Mucosa of descending colon (tissue), 3 donors: ENCODE measurements around the gene NPAT. TPM values are rescaled to one million over a fixed set of nuclear protein-coding genes. Genes with fewer than 3 reads are reported as not detected.

Source experiments
- ATAC-seq: fragments of 200-7000 bp; cut with Tn5 transposase; one replicate; pipeline ENCODE4 v1.9.1; 2020; ENCODE audit warnings: mild to moderate bottlenecking, moderate library complexity
- DNase-seq, 3 donors: peaks; one replicate each; pipeline ENCODE4 v3.0.0-alpha.2; 2020
- H3K36me3 ChIP-seq: fragments of 200-600 bp; one replicate; pipeline ENCODE4 v1.8.0; 2021; ENCODE audit warnings: low read depth, mild to moderate bottlenecking
- H3K4me1 ChIP-seq: fragments of 200-600 bp; one replicate; pipeline ENCODE4 v1.8.0; 2021; ENCODE audit warnings: low read depth, mild to moderate bottlenecking
- H3K4me3 ChIP-seq: fragments of 200-600 bp; one replicate; pipeline ENCODE4 v1.8.0; 2021; ENCODE audit warnings: mild to moderate bottlenecking
- H3K9me3 ChIP-seq: fragments of 200-600 bp; one replicate; pipeline ENCODE4 v1.8.0; 2021; ENCODE audit warnings: mild to moderate bottlenecking
- intact Hi-C, 2 donors: fragments of 100-400 bp; cut with DNase I in 1 of 2; cut with micrococcal nuclease in 1 of 2; formaldehyde crosslinking; loops; one replicate each; pipeline versions ENCODE4 v1.11.0 to v1.11.1; 2022; cut with DNase I, micrococcal nuclease
- total RNA-seq, 3 donors: library from RNA; stranded (reverse); fragmentation: NEBNext Ultra II Directional in 2 of 3; extraction: Animal tissue kit (Norgen Biotek cat#: 25700) in 2 of 3; gene quantifications; one replicate each; pipeline versions ENCODE4 v1.2.1 to v1.2.4, GENCODE V29; 2021 to 2023
- TF ChIP-seq, protein P1 (sequence below): fragments of 200-600 bp; IDR thresholded peaks from one replicate; pipeline ENCODE4 v1.8.0; 2022; ENCODE audit warnings: antibody characterized with exemption, mild to moderate bottlenecking
- donor health status: DM: no; HTN: no; CAD: no; lungs with moderate emphysema.
- donor health status: DM: no; HTN: no; CAD: no.
- donor health status: DM: no; HTN: yes; CAD: no.

NPAT gene
- total RNA-seq, 3 donors from 2014 or later: 11.1 to 15.8 (median 14.7) TPM

DNA sequence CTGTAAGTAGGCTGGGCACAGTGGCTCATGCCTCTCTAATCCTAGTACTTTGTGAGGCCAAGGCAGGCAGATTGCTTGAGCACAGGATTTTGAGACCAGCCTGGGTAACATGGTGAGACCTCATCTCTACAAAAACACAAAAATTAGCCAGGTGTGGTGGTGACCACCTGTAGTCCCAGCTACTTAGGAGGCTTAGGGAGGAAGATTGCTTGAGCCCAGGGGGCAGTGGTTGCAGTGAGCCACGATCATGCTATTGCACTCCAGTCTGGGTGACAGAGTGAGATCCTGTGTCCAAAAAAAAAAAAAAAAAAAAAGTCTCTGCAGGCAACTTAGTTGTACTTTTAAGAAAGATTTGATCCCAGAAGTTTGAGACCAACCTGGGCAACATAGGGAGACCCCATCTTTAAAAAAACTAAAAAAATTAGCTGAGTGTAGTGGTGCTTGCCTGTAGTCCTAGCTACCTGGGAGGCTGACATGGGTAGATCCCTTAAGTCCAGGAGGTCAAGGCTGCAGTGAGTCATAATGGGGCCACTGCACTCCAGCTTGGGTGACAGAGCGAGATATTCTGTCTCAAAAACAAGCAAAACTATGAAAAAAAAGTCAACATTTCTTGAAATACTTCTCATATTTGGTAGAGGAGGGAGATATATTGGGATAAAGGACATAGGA, 11.0 kb upstream of the NPAT start:
- Histone ChIP-seq H3K36me3 (no peaks in the 10 kb centered on the region), H3K9me3 (no peaks in the 10 kb centered on the region), H3K4me3 (no peak overlapping the region), H3K4me1 (peaks cover 6% of the 10 kb centered on the region)
- TF ChIP-seq, protein P1, sequence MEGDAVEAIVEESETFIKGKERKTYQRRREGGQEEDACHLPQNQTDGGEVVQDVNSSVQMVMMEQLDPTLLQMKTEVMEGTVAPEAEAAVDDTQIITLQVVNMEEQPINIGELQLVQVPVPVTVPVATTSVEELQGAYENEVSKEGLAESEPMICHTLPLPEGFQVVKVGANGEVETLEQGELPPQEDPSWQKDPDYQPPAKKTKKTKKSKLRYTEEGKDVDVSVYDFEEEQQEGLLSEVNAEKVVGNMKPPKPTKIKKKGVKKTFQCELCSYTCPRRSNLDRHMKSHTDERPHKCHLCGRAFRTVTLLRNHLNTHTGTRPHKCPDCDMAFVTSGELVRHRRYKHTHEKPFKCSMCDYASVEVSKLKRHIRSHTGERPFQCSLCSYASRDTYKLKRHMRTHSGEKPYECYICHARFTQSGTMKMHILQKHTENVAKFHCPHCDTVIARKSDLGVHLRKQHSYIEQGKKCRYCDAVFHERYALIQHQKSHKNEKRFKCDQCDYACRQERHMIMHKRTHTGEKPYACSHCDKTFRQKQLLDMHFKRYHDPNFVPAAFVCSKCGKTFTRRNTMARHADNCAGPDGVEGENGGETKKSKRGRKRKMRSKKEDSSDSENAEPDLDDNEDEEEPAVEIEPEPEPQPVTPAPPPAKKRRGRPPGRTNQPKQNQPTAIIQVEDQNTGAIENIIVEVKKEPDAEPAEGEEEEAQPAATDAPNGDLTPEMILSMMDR: no peak
- intact Hi-C loops: no loop called here
- DNase-seq (no peak), ATAC-seq (no peak)

GRCh38 chr11:108228251-108228650, 5.8 kb upstream of the NPAT start:
- H3K9me3 ChIP-seq: no peaks in the 10 kb centered on the region
- intact Hi-C loops: no loop called here
- ATAC-seq (no peak), DNase-seq (no peak)
- no peaks in the 10 kb centered on the region for H3K36me3 ChIP-seq
- H3K4me1 ChIP-seq: no peaks in the 10 kb centered on the region
- TF ChIP-seq, protein P1: no peak
- H3K4me3 ChIP-seq: no peak overlapping the region

- Histone ChIP-seq H3K9me3 (no peaks in the 10 kb centered on the region), H3K4me3 (no peak overlapping the region), H3K36me3 (peaks cover 5% of the 10 kb centered on the region), H3K4me1 (peaks cover 5% of the 10 kb centered on the region)
- no peak for ATAC-seq
- DNase-seq: no peak
- intact Hi-C loops: no loop called here
- TF ChIP-seq, protein P1: no peak
Measured at GRCh38 chr11:108226036-108226435, 3.6 kb upstream of the NPAT start.

DNA sequence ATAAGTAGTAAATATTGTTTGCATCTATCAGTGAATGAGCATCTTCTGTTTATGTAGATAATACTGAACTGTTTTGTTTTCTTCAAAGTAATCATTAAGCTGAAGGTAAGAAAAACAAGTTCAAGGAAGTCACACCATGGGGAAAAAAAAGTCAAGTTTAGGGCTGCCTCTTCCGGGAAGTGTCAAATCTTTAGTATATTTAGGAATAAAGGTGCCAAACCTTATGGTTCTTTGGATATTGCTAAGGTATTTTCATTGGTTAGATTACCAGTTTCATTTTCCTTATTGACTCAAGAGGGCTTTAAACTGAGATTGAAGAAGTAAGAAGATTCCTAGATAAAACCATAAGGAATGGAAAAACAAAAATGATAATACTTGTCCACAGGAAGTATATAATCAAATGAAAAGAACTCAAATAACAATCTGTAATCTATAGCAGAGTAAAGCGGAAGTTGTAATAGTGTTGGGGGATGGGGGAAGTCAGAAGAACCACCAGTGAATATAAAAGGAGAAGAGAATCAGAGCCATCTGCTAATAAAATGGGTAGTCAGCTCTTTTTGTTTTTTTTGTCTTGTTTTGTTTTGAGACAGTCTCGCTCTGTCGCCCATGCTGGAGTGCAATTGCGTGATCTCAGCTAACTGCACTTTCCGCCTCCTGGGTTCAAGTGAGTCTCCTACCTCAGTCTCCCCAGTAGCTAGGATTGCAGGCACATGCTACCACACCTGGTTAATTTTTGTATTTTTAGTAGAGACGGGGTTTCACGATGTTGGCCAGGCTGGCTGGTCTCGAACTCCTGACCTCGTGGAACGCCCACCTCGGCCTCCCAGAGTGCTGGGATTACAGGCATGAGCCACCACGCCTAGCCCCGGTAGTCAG, 2.7 kb upstream of the NPAT start:
- intact Hi-C loops: loop anchor here in 1 of 2 donors (5.0 kb wide), 1 partner anchor 242 kb away; the partner anchor contains the start of gene C11orf65
- no peak for ATAC-seq
- Histone ChIP-seq H3K4me1 (peaks cover 13% of the 10 kb centered on the region), H3K36me3 (peaks cover 5% of the 10 kb centered on the region), H3K9me3 (no peaks in the 10 kb centered on the region), H3K4me3 (no peak overlapping the region)
- TF ChIP-seq, protein P1: no peak
- no peak for DNase-seq

GRCh38 chr11:108224366-108224765, 1.9 kb upstream of the NPAT start:
- ATAC-seq (no peak), DNase-seq (no peak)
- Histone ChIP-seq H3K4me3 (no peak overlapping the region), H3K9me3 (no peaks in the 10 kb centered on the region), H3K4me1 (peaks cover 13% of the 10 kb centered on the region), H3K36me3 (peaks cover 5% of the 10 kb centered on the region)
- intact Hi-C loops: loop anchor here in 1 of 2 donors (5.0 kb wide), 1 partner anchor 243 kb away; the partner anchor contains the start of gene C11orf65
- TF ChIP-seq, protein P1: no peak
